Endothelial cell of umbilical vein (primary cell): ENCODE data around the gene FZD2.

Experiments
- EZH2 ChIP-seq: IDR thresholded peaks from 2 replicates; pipeline ENCODE4 v1.6.1; 2012; ENCODE audit warnings: borderline replicate concordance, low read depth, mild to moderate bottlenecking, moderate library complexity, low read length, inconsistent platforms; ENCODE audit not compliant: severe bottlenecking
- POLR2A ChIP-seq: IDR thresholded peaks from 2 replicates; pipeline ENCODE4 v1.6.1; 2012; ENCODE audit warnings: low read depth, mild to moderate bottlenecking, control low read depth, low read length
- TF ChIP-seq, protein P1 (sequence below), 2 donors: IDR thresholded peaks; 1 replicate in 1 of 2; 2 replicates in 1 of 2; pipeline ENCODE4 v1.5.1; 2011; ENCODE audit warnings: low read length in 2 of 2, mild to moderate bottlenecking in 2 of 2, moderate library complexity in 2 of 2, control low read depth in 1 of 2, inconsistent platforms in 1 of 2, low read depth in 1 of 2; ENCODE audit not compliant: insufficient read depth in 1 of 2; ENCODE audit errors: extremely low read depth in 1 of 2

DNA sequence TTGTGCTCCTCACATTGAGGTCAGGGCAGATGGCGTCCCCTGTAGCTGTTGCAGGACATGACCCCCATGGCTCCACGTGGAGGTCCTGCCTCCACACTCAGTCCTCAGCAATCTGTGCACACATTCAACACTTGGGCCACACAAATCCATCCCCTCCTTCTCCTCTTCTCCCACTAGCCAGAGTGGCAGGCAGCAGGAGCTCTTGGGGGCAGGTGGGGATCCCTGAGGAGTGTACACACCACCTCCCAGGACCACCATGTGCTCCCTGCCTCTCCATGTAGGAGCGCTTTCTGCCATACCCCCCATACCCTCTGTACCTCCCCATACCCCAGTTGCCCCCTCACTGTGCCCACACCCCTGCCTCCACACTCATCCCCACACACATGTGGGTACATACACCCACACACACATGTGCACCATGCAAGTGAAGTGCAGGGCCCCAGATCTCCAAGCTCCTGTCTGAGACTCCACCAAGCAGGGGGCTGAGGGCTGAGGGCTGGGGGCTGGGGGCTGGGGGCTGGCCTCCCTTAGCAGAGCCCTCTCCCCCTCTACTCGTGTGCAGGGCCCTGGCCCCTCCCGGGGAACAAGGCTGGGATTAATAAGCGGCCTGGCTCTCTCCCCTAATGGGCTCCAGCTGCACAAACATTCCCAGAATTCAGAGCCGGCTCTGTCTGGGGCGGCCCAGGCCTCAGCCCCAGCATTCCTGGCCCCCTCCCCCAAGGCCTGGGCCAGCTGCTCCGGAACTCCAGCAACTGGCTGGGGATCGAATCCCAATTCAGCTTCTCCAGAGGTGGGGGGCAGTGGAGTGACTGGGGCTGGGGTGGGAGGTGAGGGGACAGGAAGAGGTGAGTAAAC is 50.8 kb downstream of the FZD2 start:
- TF ChIP-seq EZH2 (no peak), POLR2A (no peak)
- TF ChIP-seq, protein P1, sequence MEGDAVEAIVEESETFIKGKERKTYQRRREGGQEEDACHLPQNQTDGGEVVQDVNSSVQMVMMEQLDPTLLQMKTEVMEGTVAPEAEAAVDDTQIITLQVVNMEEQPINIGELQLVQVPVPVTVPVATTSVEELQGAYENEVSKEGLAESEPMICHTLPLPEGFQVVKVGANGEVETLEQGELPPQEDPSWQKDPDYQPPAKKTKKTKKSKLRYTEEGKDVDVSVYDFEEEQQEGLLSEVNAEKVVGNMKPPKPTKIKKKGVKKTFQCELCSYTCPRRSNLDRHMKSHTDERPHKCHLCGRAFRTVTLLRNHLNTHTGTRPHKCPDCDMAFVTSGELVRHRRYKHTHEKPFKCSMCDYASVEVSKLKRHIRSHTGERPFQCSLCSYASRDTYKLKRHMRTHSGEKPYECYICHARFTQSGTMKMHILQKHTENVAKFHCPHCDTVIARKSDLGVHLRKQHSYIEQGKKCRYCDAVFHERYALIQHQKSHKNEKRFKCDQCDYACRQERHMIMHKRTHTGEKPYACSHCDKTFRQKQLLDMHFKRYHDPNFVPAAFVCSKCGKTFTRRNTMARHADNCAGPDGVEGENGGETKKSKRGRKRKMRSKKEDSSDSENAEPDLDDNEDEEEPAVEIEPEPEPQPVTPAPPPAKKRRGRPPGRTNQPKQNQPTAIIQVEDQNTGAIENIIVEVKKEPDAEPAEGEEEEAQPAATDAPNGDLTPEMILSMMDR (IDR thresholded peaks at IDR 0.05; ENCODE audit: extremely low read depth in 1 of 2, insufficient read depth in 1 of 2, low read depth in 1 of 2, low read length in 2 of 2) = no peak
